GM12864 (cell line): ENCODE data around the gene GMDS.
A peak's percentile ranks its signal among the peaks of the same experiment; 100 is the strongest.

Experiments
- DNase-seq: peaks from one replicate; pipeline ENCODE4 v3.0.0-alpha.2; 2011; ENCODE audit warnings: low read depth
- H3K4me3 ChIP-seq: 2 replicates; pipeline ENCODE4 v1.5.1; 2011; ENCODE audit warnings: mild to moderate bottlenecking, low read depth, low read length, control low read depth
- CTCF ChIP-seq: IDR thresholded peaks from 2 replicates; pipeline ENCODE4 v1.5.1; 2011; ENCODE audit warnings: low read depth, mild to moderate bottlenecking, moderate library complexity, low read length, control low read depth, inconsistent platforms; ENCODE audit errors: missing control alignments

The GMDS gene

GRCh38 chr6:1798965-1799325 is 446.5 kb downstream of the GMDS start:
- no peak for DNase-seq
- H3K4me3 ChIP-seq, result no peak overlapping the region
- no peak for TF ChIP-seq CTCF

GRCh38 chr6:1798303-1798964 is 447.0 kb downstream of the GMDS start:
- no peak for DNase-seq
- H3K4me3 ChIP-seq, result no peak overlapping the region
- no peak for TF ChIP-seq CTCF

- no peak for DNase-seq
- no peak for TF ChIP-seq CTCF
- H3K4me3 ChIP-seq, result no peak overlapping the region
Measured at GRCh38 chr6:1797801-1798200, 447.6 kb downstream of the GMDS start.

GRCh38 chr6:1796706-1797529 is 448.5 kb downstream of the GMDS start:
- no peak overlapping the region for H3K4me3 ChIP-seq
- DNase-seq, result peak; percentile 54
- TF ChIP-seq CTCF, result no peak

GRCh38 chr6:1795910-1796309 is 449.5 kb downstream of the GMDS start:
- no peak for TF ChIP-seq CTCF
- DNase-seq, result no peak
- H3K4me3 ChIP-seq, result no peak overlapping the region

- no peak for DNase-seq
- no peak overlapping the region for H3K4me3 ChIP-seq
- TF ChIP-seq CTCF, result peak; percentile 59
Measured at GRCh38 chr6:1792989-1793388, 452.4 kb downstream of the GMDS start.
